Thyroid gland (tissue), 4 donors: ENCODE measurements around the gene SNX2. TPM values are rescaled to one million over a fixed set of nuclear protein-coding genes. Genes with fewer than 3 reads are reported as not detected.

ENCODE experiments used
- DNase-seq, 2 donors: peaks; one replicate each; pipeline ENCODE4 v3.0.0-alpha.2; 2019
- H3K27ac ChIP-seq, 3 donors: fragments of 200-600 bp; sonication (generic); 1 replicate in 2 of 3; 2 replicates in 1 of 3; pipeline ENCODE4 v1.5.1; 2016 to 2019; ENCODE audit warnings: mild to moderate bottlenecking in 1 of 3, moderate library complexity in 1 of 3
- H3K27me3 ChIP-seq: fragments of 200-600 bp; sonication (generic); one replicate; pipeline ENCODE4 v1.5.1; 2019
- H3K36me3 ChIP-seq, 2 donors: fragments of 200-600 bp; sonication (generic); one replicate each; pipeline ENCODE4 v1.5.1; 2016 to 2019
- H3K4me1 ChIP-seq, 2 donors: fragments of 200-600 bp; sonication (generic); one replicate each; pipeline ENCODE4 v1.5.1; 2017 to 2019
- H3K4me3 ChIP-seq, 3 donors: fragments of 200-600 bp; sonication (generic); replicated peaks in 1 of 3; 1 replicate in 2 of 3; 2 replicates in 1 of 3; pipeline ENCODE4 v1.5.1; 2016; ENCODE audit warnings: mild to moderate bottlenecking in 1 of 3
- H3K9me3 ChIP-seq: fragments of 200-600 bp; sonication (generic); one replicate; pipeline ENCODE4 v1.5.1; 2017
- CTCF ChIP-seq, 6 experiments: fragments of 200-600 bp in 3 of 6; fragments of 450-650 bp in 3 of 6; sonication (generic) in 3 of 6; IDR thresholded peaks; one replicate each; pipeline ENCODE4 v1.5.1; 2016 to 2019; ENCODE audit warnings: antibody characterized with exemption in 6 of 6, mild to moderate bottlenecking in 2 of 6, inconsistent platforms in 1 of 6, moderate library complexity in 1 of 6
- POLR2A ChIP-seq, 2 donors: fragments of 450-650 bp; IDR thresholded peaks; one replicate each; pipeline ENCODE4 v1.6.1; 2017; ENCODE audit warnings: antibody characterized with exemption in 2 of 2, mild to moderate bottlenecking in 2 of 2, moderate library complexity in 1 of 2
- WGBS, 2 donors: methylation state at CpG; one replicate each; pipeline ENCODE4 v1.1.5; 2017; 5-methylcytosine and 5-hydroxymethylcytosine counted together
- intact Hi-C: fragments of 100-400 bp; cut with DNase I; formaldehyde crosslinking; loops from one replicate; pipeline ENCODE4 v1.15.1; 2023
- total RNA-seq, 4 donors: library from RNA; depleted of rRNA; stranded (reverse); fragments of >200 nt; gene quantifications; one replicate each; pipeline ENCODE4 v1.2.3, GENCODE V29; 2016

SNX2 gene
- total RNA-seq, 4 donors from 2014 or later: 113 to 136 (median 125) TPM

GRCh38 chr5:122751293-122751782 is 23.5 kb upstream of the SNX2 start:
- 77 to 80% methylated on average over 7 of the region's 7 CpGs for WGBS, 2 donors
- no peak for DNase-seq
- Histone ChIP-seq H3K9me3 (no peaks in the 10 kb centered on the region), H3K36me3 (no peaks in the 10 kb centered on the region), H3K27ac (no peak overlapping the region), H3K4me1 (no peaks in the 10 kb centered on the region), H3K27me3 (no peaks in the 10 kb centered on the region), H3K4me3 (no peak overlapping the region)
- no peak for TF ChIP-seq CTCF (IDR thresholded peaks at IDR 0.05)
- no peak for TF ChIP-seq POLR2A (IDR thresholded peaks at IDR 0.05)
- intact Hi-C loops: no loop called here

- H3K4me3 ChIP-seq: no peak overlapping the region
- no peaks in the 10 kb centered on the region for H3K9me3 ChIP-seq
- H3K36me3 ChIP-seq: no peaks in the 10 kb centered on the region
- no peaks in the 10 kb centered on the region for H3K27me3 ChIP-seq
- TF ChIP-seq POLR2A (IDR thresholded peaks at IDR 0.05) (no peak), CTCF (IDR thresholded peaks at IDR 0.05) (no peak)
- no peak overlapping the region for H3K27ac ChIP-seq
- intact Hi-C loops: no loop called here
- H3K4me1 ChIP-seq: no peaks in the 10 kb centered on the region
- DNase-seq: no peak
Observed at GRCh38 chr5:122753500-122753899, 21.4 kb upstream of the SNX2 start.

GRCh38 chr5:122755783-122756182 is 19.1 kb upstream of the SNX2 start:
- intact Hi-C loops: no loop called here
- 85 to 90% methylated on average over 2 of the region's 2 CpGs for WGBS, 2 donors
- H3K9me3 ChIP-seq: no peaks in the 10 kb centered on the region
- DNase-seq: no peak
- H3K4me3 ChIP-seq: no peak overlapping the region
- no peaks in the 10 kb centered on the region for H3K27me3 ChIP-seq
- H3K4me1 ChIP-seq: no peaks in the 10 kb centered on the region
- no peaks in the 10 kb centered on the region for H3K36me3 ChIP-seq
- no peak overlapping the region for H3K27ac ChIP-seq
- TF ChIP-seq POLR2A (IDR thresholded peaks at IDR 0.05) (no peak), CTCF (IDR thresholded peaks at IDR 0.05) (no peak)

GRCh38 chr5:122756264-122756911 is 18.5 kb upstream of the SNX2 start:
- H3K4me3 ChIP-seq: no peak overlapping the region

More at GRCh38 chr5:122756264-122756911, 18.5 kb upstream of the SNX2 start:
- intact Hi-C loops: no loop called here
- H3K36me3 ChIP-seq: no peaks in the 10 kb centered on the region
- H3K27ac ChIP-seq: no peak overlapping the region
- TF ChIP-seq POLR2A (IDR thresholded peaks at IDR 0.05) (no peak), CTCF (IDR thresholded peaks at IDR 0.05) (no peak)
- no peak for DNase-seq
- H3K4me1 ChIP-seq: no peaks in the 10 kb centered on the region
- no peaks in the 10 kb centered on the region for H3K27me3 ChIP-seq
- no peaks in the 10 kb centered on the region for H3K9me3 ChIP-seq
- 80 to 83% methylated on average over 2 of the region's 2 CpGs for WGBS, 2 donors
